Measurements from ENCODE around the gene SLC23A3. TPM values are rescaled to one million over a fixed set of nuclear protein-coding genes. Genes with fewer than 3 reads are reported as not detected.
A peak's percentile ranks its signal among the peaks of the same experiment; 100 is the strongest.
"Not testable (repeated sequence)": the region's sequence is repeated elsewhere in the genome, so short reads cannot be mapped to it uniquely, and the experiment has no call there.

SLC23A3 gene
- total and polyA plus RNA-seq, 2 experiments from 2014 or later, result 0.58 to 1.2 TPM

DNA sequence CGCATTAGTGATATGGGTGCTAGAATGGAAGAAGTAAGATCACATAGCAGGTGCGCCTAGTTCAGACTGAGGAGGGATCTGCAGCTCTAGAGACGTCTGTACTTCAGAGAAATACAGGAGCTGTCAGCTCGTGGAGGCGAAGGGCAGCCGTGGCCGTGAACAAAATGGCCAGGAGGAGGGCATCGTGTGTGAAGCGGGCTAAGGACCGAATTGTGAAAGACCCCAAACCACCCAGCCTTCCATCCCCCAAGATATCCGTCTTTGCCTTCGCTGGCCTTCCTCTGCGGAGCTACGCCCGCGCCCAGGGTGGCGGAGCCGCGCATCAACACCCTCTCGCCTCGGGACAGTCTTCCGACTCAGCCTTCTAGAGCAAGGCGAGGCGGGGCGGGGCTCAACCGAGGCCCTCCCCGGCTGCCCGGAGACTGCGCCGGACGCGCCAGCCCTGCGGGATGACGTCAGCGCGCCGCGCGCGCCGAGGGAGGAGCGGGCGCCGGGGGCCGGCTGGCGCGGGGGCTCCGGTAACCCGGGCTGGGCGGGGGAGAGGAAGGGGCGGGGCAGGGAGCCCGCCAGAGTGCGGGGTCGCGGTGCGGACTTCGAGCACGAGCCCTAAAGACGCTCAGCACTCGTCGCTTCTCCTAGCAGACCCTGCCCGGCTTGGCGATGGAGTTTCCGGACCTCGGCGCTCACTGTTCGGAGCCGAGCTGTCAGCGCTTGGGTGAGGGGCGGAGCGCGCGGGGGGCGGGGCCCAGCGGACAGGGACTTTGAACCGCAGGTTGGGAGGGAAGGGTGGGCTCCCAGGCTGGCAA is 36.7 kb upstream of the SLC23A3 start, which contains the start of gene ZFAND2B:
TSS of gene ZFAND2B (plus strand) at position 455 of the 806 bp plus-strand sequence. CDS start at position 661, 206 bp downstream.
- WGBS, 2 experiments (ENCODE audit: low coverage in 1 of 2, low lambda C conversion rate in 2 of 2, missing lambda C conversion rate in 2 of 2), result 1% methylated on average over 46 to 54 of the region's 76 CpGs
- in situ Hi-C loops (cut with MboI), result no loop called here
- TF ChIP-seq EZH2phosphoT487 (IDR thresholded peaks at IDR 0.05; ENCODE audit: insufficient read depth, low read depth) (no peak), EZH2 (IDR thresholded peaks at IDR 0.05; ENCODE audit: insufficient read depth, poor library complexity, severe bottlenecking) (no peak)
- Histone ChIP-seq H3K4me2 (ENCODE audit: unreplicated experiment) (peak within 1 kb of the TSS; percentile 93), H2AFZ (peak within 1 kb of the TSS; percentile 88), H3K9me3 (ENCODE audit: low read depth) (no peaks in the 10 kb centered on the region), H3K4me3 (peak within 1 kb of the TSS; percentile 78), H4K20me1 (ENCODE audit: insufficient read depth) (no peaks in the 10 kb centered on the region), H3K79me2 (ENCODE audit: insufficient read depth) (0 out of 2 replicates have a peak, but pooled peaks cover 3% of the 10 kb centered on the region), H3K9ac (peak within 1 kb of the TSS; percentile 77), H3K4me1 (ENCODE audit: insufficient read depth) (peaks cover 11% of the 10 kb centered on the region; the same call in 1 of the 2 replicates), H3K27me3 (replicated peaks; ENCODE audit: insufficient read depth) (no peaks in the 10 kb centered on the region), H3K9me2 (ENCODE audit: insufficient read depth) (no peaks in the 10 kb centered on the region), H3K36me3 (ENCODE audit: low read depth) (no peaks in the 10 kb centered on the region), H3F3A (ENCODE audit: insufficient read depth) (peaks cover 17% of the 10 kb centered on the region), H3K27ac (peak within 1 kb of the TSS; percentile 69)
- peak; percentile 98 for DNase-seq

DNA sequence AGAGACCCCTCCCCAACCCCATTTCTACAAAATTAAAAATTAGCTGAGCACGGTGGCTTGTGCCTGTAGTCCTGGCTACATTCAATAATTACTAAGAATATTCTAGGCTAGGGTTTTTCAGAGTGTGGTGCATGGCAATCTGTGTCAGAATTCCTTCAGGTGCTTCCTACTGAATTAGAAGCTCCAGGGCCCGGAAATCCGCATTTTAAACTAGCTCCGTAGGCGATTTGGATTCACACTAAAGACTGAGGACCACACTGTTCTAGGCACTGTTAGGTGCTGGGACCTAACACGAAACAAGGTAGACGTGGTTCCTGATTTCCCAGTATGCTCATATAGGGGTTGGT is 36.1 kb upstream of the SLC23A3 start:
- Histone ChIP-seq H3K4me3 (peak overlapping the region; percentile 78), H3K9me3 (ENCODE audit: low read depth) (no peaks in the 10 kb centered on the region), H3K9ac (peak overlapping the region; percentile 77), H3F3A (ENCODE audit: insufficient read depth) (peaks cover 17% of the 10 kb centered on the region), H3K36me3 (ENCODE audit: low read depth) (no peaks in the 10 kb centered on the region), H3K79me2 (ENCODE audit: insufficient read depth) (0 out of 2 replicates have a peak, but pooled peaks cover 3% of the 10 kb centered on the region), H3K4me1 (ENCODE audit: insufficient read depth) (peaks cover 11% of the 10 kb centered on the region; the same call in 1 of the 2 replicates), H3K27ac (peak overlapping the region; percentile 69), H4K20me1 (ENCODE audit: insufficient read depth) (no peaks in the 10 kb centered on the region), H3K4me2 (ENCODE audit: unreplicated experiment) (peak overlapping the region; percentile 93), H3K27me3 (replicated peaks; ENCODE audit: insufficient read depth) (no peaks in the 10 kb centered on the region), H3K9me2 (ENCODE audit: insufficient read depth) (no peaks in the 10 kb centered on the region), H2AFZ (peak overlapping the region; percentile 88)
- in situ Hi-C loops (cut with MboI), result no loop called here
- TF ChIP-seq EZH2 (IDR thresholded peaks at IDR 0.05; ENCODE audit: insufficient read depth, poor library complexity, severe bottlenecking), result no peak
- no peak for TF ChIP-seq EZH2phosphoT487 (IDR thresholded peaks at IDR 0.05; ENCODE audit: insufficient read depth, low read depth)
- no peak for DNase-seq
- 23 to 27% methylated on average over 7 of the region's 7 CpGs for WGBS, 2 experiments (ENCODE audit: low coverage in 1 of 2, low lambda C conversion rate in 2 of 2, missing lambda C conversion rate in 2 of 2)

DNA sequence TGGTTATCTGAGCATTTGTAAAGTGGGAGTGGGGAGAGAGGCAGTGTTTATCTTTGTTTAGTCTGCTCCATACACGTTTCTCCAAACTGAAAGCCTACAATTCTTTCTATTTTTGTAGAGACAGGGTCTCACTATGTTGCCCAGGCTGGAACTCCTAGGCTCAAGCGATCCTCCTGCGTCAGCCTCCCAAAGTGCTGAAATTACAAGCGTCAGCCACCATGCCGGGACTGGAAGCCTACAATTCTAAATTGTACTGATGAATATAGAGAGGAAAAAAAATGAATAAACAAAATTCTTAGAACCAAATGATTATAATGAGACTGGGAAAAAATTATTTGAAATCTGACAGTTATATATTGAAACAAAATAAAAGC is 35.3 kb upstream of the SLC23A3 start:
- H3K27ac ChIP-seq, result no peak overlapping the region
- no peak for TF ChIP-seq EZH2 (IDR thresholded peaks at IDR 0.05; ENCODE audit: insufficient read depth, poor library complexity, severe bottlenecking)
- no peak for TF ChIP-seq EZH2phosphoT487 (IDR thresholded peaks at IDR 0.05; ENCODE audit: insufficient read depth, low read depth)
- 78 to 79% methylated on average over 5 of the region's 5 CpGs for WGBS, 2 experiments (ENCODE audit: low coverage in 1 of 2, low lambda C conversion rate in 2 of 2, missing lambda C conversion rate in 2 of 2)
- in situ Hi-C loops (cut with MboI), result no loop called here
- H2AFZ ChIP-seq, result no peak overlapping the region
- no peaks in the 10 kb centered on the region for H3K9me3 ChIP-seq (ENCODE audit: low read depth)
- no peak overlapping the region for H3K9ac ChIP-seq
- H3K36me3 ChIP-seq (ENCODE audit: low read depth), result no peaks in the 10 kb centered on the region
- no peak overlapping the region for H3K4me2 ChIP-seq (ENCODE audit: unreplicated experiment)
- peaks cover 17% of the 10 kb centered on the region for H3F3A ChIP-seq (ENCODE audit: insufficient read depth)
- 0 out of 2 replicates have a peak, but pooled peaks cover 3% of the 10 kb centered on the region for H3K79me2 ChIP-seq (ENCODE audit: insufficient read depth)
- H3K4me3 ChIP-seq, result no peak overlapping the region
- H3K27me3 ChIP-seq (replicated peaks; ENCODE audit: insufficient read depth), result no peaks in the 10 kb centered on the region
- no peak for DNase-seq
- no peaks in the 10 kb centered on the region for H4K20me1 ChIP-seq (ENCODE audit: insufficient read depth)
- no peaks in the 10 kb centered on the region for H3K9me2 ChIP-seq (ENCODE audit: insufficient read depth)
- peaks cover 11% of the 10 kb centered on the region; the same call in 1 of the 2 replicates for H3K4me1 ChIP-seq (ENCODE audit: insufficient read depth)

DNA sequence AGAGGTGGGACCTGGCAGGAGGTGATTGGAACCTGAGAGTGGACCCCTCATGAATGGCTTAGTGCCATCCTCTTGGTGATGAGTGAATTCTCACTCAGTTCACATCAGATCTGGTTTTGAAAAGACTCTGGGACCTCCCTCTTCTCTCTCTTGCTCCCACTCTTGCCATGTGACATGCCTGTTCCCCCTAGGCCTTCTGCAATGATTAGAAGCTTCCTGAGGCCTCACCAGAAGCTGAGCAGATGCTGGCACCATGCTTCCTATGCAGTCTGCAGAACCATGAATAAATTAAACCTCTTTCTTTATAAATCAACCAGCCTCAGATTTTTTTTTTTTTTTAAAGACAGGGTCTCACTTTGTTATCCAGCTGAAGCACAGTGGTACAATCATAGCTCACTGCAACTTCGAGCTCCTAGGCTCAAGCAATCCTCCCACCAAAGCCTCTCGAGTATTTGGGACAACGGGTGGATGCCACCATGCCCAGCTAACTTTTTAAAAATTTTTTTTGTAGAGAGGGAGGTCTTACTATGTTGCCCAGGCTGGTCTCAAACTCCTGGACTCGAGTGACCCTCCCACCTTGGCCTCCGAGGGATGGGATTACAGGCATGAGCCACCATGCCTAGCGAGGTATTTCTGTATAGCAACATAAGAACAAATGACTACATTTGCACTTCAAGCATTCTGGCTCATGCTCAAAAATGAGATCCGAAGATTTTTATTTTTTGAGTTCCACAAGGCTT is 34.8 kb upstream of the SLC23A3 start:
- Histone ChIP-seq H3F3A (ENCODE audit: insufficient read depth) (peaks cover 17% of the 10 kb centered on the region), H3K9me2 (ENCODE audit: insufficient read depth) (no peaks in the 10 kb centered on the region), H4K20me1 (ENCODE audit: insufficient read depth) (no peaks in the 10 kb centered on the region), H3K27ac (no peak overlapping the region), H3K79me2 (ENCODE audit: insufficient read depth) (0 out of 2 replicates have a peak, but pooled peaks cover 3% of the 10 kb centered on the region), H3K9ac (no peak overlapping the region), H3K4me2 (ENCODE audit: unreplicated experiment) (no peak overlapping the region), H3K9me3 (ENCODE audit: low read depth) (no peaks in the 10 kb centered on the region), H3K4me1 (ENCODE audit: insufficient read depth) (peaks cover 11% of the 10 kb centered on the region; the same call in 1 of the 2 replicates), H3K36me3 (ENCODE audit: low read depth) (no peaks in the 10 kb centered on the region), H3K4me3 (no peak overlapping the region), H2AFZ (no peak overlapping the region), H3K27me3 (replicated peaks; ENCODE audit: insufficient read depth) (no peaks in the 10 kb centered on the region)
- no peak for TF ChIP-seq EZH2 (IDR thresholded peaks at IDR 0.05; ENCODE audit: insufficient read depth, poor library complexity, severe bottlenecking)
- TF ChIP-seq EZH2phosphoT487 (IDR thresholded peaks at IDR 0.05; ENCODE audit: insufficient read depth, low read depth), result no peak
- WGBS, 2 experiments (ENCODE audit: low coverage in 1 of 2, low lambda C conversion rate in 2 of 2, missing lambda C conversion rate in 2 of 2), result 70 to 73% methylated on average over 7 of the region's 7 CpGs
- in situ Hi-C loops (cut with MboI), result no loop called here
- no peak for DNase-seq

DNA sequence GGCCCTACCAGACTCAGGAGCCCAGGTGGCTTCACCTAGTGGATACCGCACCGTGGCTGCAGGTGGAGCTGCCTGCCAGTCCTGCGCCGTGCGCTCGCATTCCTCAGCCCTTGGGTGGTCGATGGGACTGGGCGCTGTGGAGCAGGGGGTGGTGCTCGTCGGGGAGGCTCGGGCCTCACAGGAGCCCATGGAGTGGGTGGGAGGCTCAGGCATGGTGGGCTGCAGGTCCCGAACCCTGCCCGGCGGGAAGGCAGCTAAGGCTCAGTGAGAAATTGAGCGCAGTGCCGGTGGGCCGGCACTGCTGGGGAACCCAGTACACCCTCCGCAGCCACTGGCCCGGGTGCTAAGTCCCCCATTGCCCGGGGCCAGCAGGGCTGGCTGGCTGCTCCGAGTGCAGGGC is 31.5 kb upstream of the SLC23A3 start:
- H3K27ac ChIP-seq; H3K27me3 ChIP-seq (replicated peaks; ENCODE audit: insufficient read depth); in situ Hi-C loops (cut with MboI); H3K9ac ChIP-seq; H3K79me2 ChIP-seq (ENCODE audit: insufficient read depth); H3K36me3 ChIP-seq (ENCODE audit: low read depth); DNase-seq; H4K20me1 ChIP-seq (ENCODE audit: insufficient read depth); H3K9me2 ChIP-seq (ENCODE audit: insufficient read depth); H3K4me1 ChIP-seq (ENCODE audit: insufficient read depth); H2AFZ ChIP-seq; H3F3A ChIP-seq (ENCODE audit: insufficient read depth); H3K9me3 ChIP-seq (ENCODE audit: low read depth); H3K4me3 ChIP-seq; H3K4me2 ChIP-seq (ENCODE audit: unreplicated experiment): not testable (repeated sequence)
- WGBS, 2 experiments (ENCODE audit: low coverage in 1 of 2, low lambda C conversion rate in 2 of 2, missing lambda C conversion rate in 2 of 2), result 70 to 73% methylated on average over 19 to 21 of the region's 21 CpGs

DNA sequence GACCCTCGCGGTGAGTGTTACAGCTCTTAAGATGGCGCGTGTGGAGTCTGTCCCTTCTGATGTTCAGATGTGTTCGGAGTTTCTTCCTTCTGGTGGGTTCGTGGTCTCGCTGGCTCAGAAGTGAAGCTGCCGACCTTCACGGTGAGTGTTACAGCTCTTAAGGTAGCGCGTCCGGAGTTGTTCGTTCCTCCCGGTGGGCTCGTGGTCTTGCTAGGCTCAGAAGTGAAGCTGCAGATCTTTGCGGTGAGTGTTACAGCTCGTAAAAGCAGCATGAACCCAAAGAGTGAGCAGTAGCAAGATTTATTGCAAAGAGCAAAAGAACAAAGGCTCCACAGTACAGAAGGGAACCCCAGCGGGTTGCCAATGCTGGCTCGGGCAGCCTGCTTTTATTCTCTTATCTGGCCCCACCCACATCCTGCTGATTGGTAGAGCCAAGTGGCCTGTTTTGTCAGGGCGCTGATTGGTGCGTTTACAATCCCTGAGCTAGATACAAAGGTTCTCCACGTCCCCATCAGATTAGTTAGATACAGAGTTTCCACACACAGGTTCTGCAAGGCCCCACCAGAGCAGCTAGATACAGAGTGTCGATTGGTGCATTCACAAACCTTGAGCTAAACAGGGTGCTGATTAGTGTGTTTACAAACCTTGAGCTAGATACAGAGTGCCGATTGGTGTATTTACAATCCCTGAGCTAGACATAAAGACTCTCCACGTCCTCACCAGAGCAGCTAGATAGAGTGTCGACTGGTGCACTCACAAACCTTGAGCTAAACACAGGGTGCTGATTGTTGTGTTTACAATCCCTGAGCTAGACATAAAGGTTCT is 30.9 kb upstream of the SLC23A3 start:
- H3K36me3 ChIP-seq (ENCODE audit: low read depth); DNase-seq; H4K20me1 ChIP-seq (ENCODE audit: insufficient read depth); H3K4me1 ChIP-seq (ENCODE audit: insufficient read depth); H3K27ac ChIP-seq; H3K79me2 ChIP-seq (ENCODE audit: insufficient read depth); H3F3A ChIP-seq (ENCODE audit: insufficient read depth); H3K9me2 ChIP-seq (ENCODE audit: insufficient read depth); H2AFZ ChIP-seq; H3K4me3 ChIP-seq; H3K27me3 ChIP-seq (replicated peaks; ENCODE audit: insufficient read depth); in situ Hi-C loops (cut with MboI); H3K9me3 ChIP-seq (ENCODE audit: low read depth); H3K9ac ChIP-seq; H3K4me2 ChIP-seq (ENCODE audit: unreplicated experiment): not testable (repeated sequence)
- WGBS, 2 experiments (ENCODE audit: low coverage in 1 of 2, low lambda C conversion rate in 2 of 2, missing lambda C conversion rate in 2 of 2), result 63 to 65% methylated on average over 26 of the region's 26 CpGs

All from GM23248 (cell line).